SK-N-MC (cell line): ENCODE results near the gene TSPAN15.

Experiments
- EZH2 ChIP-seq: fragments of 200-600 bp; sonication (generic); IDR thresholded peaks from one replicate; pipeline ENCODE4 v1.6.1; 2017; ENCODE audit warnings: antibody characterized with exemption
- POLR2AphosphoS5 ChIP-seq: IDR thresholded peaks from 2 replicates; pipeline ENCODE4 v1.6.1; 2012; ENCODE audit warnings: mild to moderate bottlenecking, low read depth, low read length, borderline replicate concordance

DNA sequence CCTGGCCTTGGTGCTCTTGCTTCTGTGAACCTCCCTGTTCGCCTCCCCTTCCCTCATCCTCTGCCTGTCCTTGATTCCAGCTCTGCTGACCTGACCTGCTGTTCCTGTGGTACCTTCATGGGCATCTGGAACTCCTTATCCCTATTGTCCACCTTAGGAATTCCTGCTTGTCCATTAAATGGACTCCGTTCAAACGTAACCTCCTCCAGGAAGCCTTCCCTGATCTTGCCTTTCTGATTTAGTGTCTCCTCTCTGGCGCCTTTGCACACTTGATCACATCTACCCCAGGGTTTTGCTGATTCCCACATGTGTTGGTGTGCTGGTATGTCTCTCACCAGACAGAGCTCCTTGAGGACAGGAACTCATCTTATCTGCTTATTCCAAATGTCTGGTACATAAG is 20.9 kb downstream of the TSPAN15 start:
- TF ChIP-seq POLR2AphosphoS5 (no peak), EZH2 (no peak)
